Endometrial microvascular endothelial cells (primary cell): ENCODE results near the gene CSTB. TPM values are rescaled to one million over a fixed set of nuclear protein-coding genes. Genes with fewer than 3 reads are reported as not detected.

ENCODE experiments used
- in situ Hi-C: cut with HindIII; loops from 2 replicates; pipeline ENCODE4 v1.10.0; 2017; ENCODE audit warnings: low sequenced_read_pairs, low pct_unique_long_range_greater_than_20kb; ENCODE audit errors: inconsistent ontology term
- total RNA-seq: library from RNA; depleted of rRNA; stranded (reverse); fragments of >200 nt; gene quantifications from one replicate; pipeline ENCODE4 v1.2.3, GENCODE V29; 2015; ENCODE audit errors: inconsistent ontology term

CSTB gene
- total RNA-seq, 1 donor from 2014 or later: 19.1 TPM

- in situ Hi-C loops: no loop called here
Measured at GRCh38 chr21:43737158-43737950, 38.8 kb downstream of the CSTB start.

GRCh38 chr21:43736224-43736883 lies 39.8 kb downstream of the CSTB start:
- in situ Hi-C loops: no loop called here

GRCh38 chr21:43735236-43736091 lies 40.6 kb downstream of the CSTB start:
- in situ Hi-C loops: no loop called here

- in situ Hi-C loops: no loop called here
Measured at GRCh38 chr21:43734928-43735229, 41.2 kb downstream of the CSTB start.

GRCh38 chr21:43734131-43734927 lies 41.8 kb downstream of the CSTB start:
- in situ Hi-C loops: no loop called here

GRCh38 chr21:43733529-43734071 lies 42.5 kb downstream of the CSTB start:
- in situ Hi-C loops: no loop called here

- in situ Hi-C loops: no loop called here
Measured at GRCh38 chr21:43733060-43733459, 43.0 kb downstream of the CSTB start.

- in situ Hi-C loops: no loop called here
Measured at GRCh38 chr21:43731891-43732711, 44.0 kb downstream of the CSTB start.

- in situ Hi-C loops: no loop called here
Measured at GRCh38 chr21:43731476-43731875, 44.6 kb downstream of the CSTB start.

GRCh38 chr21:43728467-43729390 lies 47.4 kb downstream of the CSTB start:
- in situ Hi-C loops: no loop called here

- in situ Hi-C loops: no loop called here
Measured at GRCh38 chr21:43728154-43728466, 48.0 kb downstream of the CSTB start.

- in situ Hi-C loops: no loop called here
Measured at GRCh38 chr21:43727519-43728153, 48.5 kb downstream of the CSTB start.

- in situ Hi-C loops: no loop called here
Measured at GRCh38 chr21:43726686-43727518, 49.2 kb downstream of the CSTB start.
